ENCODE results near the gene MTHFD1L. TPM values are rescaled to one million over a fixed set of nuclear protein-coding genes. Genes with fewer than 3 reads are reported as not detected.

Gene MTHFD1L
- total and polyA plus RNA-seq, 11 donors = 1.1 to 13.2 (median 4.2) TPM

DNA sequence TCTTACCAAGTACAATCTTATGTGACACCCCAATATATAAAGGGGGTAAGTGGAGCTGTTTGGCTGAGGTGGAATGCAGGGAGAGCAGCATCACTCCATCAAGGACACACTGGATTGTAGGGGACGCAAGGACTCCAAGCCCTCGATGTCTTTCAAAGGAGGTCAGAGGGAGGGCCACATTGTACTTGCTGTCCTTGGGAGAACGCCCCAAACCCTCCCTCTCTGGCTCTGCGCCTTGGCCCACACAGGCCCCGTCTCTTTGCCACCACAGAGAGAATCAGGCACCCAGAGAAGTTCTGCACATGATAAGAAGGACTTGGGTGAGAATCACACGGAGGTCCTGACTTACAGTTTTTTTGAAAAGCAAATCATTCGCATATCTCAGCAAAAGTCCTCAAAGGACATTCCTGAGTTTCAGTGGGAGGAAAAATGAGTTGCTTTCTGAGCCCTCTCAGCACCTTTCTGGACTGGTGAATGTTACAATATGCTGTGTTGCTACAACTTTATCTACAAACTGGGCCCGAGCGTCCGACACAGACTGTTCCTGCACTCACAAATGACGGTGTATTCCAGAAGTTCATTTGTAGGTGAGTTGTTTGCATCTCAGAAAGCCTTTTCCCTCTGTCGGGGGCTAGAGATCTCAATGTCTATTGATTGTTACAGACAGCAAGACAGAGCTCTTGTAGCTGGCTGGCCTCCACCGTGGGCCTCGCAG lies 281.8 kb downstream of the MTHFD1L start:
- Histone ChIP-seq H3K9me3 (peaks cover 0 to 3% (median 0%) of the 10 kb centered on the region in 12 donors), H3K36me3 (no peaks in the 10 kb centered on the region), H3K4me1 (peaks cover 0 to 22% (median 7%) of the 10 kb centered on the region in 12 donors), H3K4me3 (no peak overlapping the region), H3K27ac (no peak overlapping the region), H3K27me3 (no peaks in the 10 kb centered on the region)
- DNase-seq (no peak), ATAC-seq (peak in 3 of 4 donors; percentile 50 to 68 (median 52))
- TF ChIP-seq, protein P1, sequence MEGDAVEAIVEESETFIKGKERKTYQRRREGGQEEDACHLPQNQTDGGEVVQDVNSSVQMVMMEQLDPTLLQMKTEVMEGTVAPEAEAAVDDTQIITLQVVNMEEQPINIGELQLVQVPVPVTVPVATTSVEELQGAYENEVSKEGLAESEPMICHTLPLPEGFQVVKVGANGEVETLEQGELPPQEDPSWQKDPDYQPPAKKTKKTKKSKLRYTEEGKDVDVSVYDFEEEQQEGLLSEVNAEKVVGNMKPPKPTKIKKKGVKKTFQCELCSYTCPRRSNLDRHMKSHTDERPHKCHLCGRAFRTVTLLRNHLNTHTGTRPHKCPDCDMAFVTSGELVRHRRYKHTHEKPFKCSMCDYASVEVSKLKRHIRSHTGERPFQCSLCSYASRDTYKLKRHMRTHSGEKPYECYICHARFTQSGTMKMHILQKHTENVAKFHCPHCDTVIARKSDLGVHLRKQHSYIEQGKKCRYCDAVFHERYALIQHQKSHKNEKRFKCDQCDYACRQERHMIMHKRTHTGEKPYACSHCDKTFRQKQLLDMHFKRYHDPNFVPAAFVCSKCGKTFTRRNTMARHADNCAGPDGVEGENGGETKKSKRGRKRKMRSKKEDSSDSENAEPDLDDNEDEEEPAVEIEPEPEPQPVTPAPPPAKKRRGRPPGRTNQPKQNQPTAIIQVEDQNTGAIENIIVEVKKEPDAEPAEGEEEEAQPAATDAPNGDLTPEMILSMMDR (IDR thresholded peaks at IDR 0.05) = no peak
- TF ChIP-seq POLR2A (IDR thresholded peaks at IDR 0.05) = no peak
- intact Hi-C loops (cut with DNase I) = no loop called here
- 75 to 88% (median 82%) methylated on average over 14 of the region's 14 CpGs for WGBS, 4 donors

DNA sequence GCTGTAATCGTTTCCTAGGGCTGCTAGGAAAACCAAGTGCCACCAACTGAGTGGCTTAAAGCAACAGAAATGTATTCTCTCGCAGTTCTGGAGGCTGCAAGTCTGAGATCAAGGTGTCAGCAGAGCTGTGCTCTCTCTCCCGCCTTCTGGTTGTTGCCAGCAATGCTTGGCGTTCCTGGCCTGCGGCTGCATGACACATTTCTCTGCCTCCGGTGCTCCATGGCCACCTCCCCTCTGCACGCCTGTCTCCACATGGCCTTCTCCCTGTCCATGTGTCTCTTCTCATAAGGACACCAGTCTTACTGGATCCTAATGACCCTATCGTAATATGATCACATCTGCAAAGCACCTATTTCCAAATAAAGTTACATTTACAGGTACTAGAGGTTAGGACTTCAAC lies 282.6 kb downstream of the MTHFD1L start:
- peaks cover 0 to 3% (median 0%) of the 10 kb centered on the region in 12 donors for H3K9me3 ChIP-seq
- WGBS, 4 donors = 49 to 72% (median 62%) methylated on average over 8 of the region's 8 CpGs
- H3K27ac ChIP-seq = no peak overlapping the region
- no peak overlapping the region for H3K4me3 ChIP-seq
- TF ChIP-seq, protein P1 (IDR thresholded peaks at IDR 0.05) = no peak
- no peak for TF ChIP-seq POLR2A (IDR thresholded peaks at IDR 0.05)
- H3K36me3 ChIP-seq = no peaks in the 10 kb centered on the region
- intact Hi-C loops (cut with DNase I) = no loop called here
- ATAC-seq = peak; percentile 55 to 87 (median 74)
- peak in 2 of 5 donors; percentile 46 to 63 for DNase-seq
- H3K27me3 ChIP-seq = no peaks in the 10 kb centered on the region
- H3K4me1 ChIP-seq = peaks cover 0 to 21% (median 7%) of the 10 kb centered on the region in 12 donors

DNA sequence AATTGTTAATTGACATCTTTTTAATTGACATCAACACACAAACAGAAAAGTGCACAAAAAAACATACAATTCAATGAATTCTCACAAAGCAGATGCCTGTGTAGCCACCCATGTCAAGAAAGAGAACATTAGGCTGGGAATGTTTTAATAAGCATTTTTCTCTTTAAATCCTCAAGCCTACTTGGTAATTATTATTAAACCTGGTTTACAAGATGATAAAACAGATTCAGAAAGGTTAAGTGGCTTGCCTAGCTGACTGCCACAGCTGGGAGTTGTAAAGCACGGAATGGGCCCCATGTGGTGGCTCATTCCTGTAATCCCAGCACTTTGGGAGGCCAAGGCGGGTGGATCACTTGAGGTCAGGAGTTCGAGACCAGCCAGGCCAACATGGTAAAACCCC lies 284.3 kb downstream of the MTHFD1L start:
- H3K27ac ChIP-seq = no peak overlapping the region
- H3K4me3 ChIP-seq = no peak overlapping the region
- no peak for TF ChIP-seq POLR2A (IDR thresholded peaks at IDR 0.05)
- TF ChIP-seq, protein P1 (IDR thresholded peaks at IDR 0.05) = no peak
- H3K36me3 ChIP-seq = no peaks in the 10 kb centered on the region
- peaks cover 0 to 3% (median 0%) of the 10 kb centered on the region in 12 donors for H3K9me3 ChIP-seq
- no peaks in the 10 kb centered on the region for H3K27me3 ChIP-seq
- intact Hi-C loops (cut with DNase I) = no loop called here
- 91 to 95% (median 94%) methylated on average over 3 of the region's 3 CpGs for WGBS, 4 donors
- no peak for DNase-seq
- H3K4me1 ChIP-seq = peaks cover 0 to 24% (median 6%) of the 10 kb centered on the region in 12 donors
- ATAC-seq = no peak
